Measurements from ENCODE around the gene PDE4D. TPM values are rescaled to one million over a fixed set of nuclear protein-coding genes. Genes with fewer than 3 reads are reported as not detected.

Gene PDE4D
- total and polyA plus RNA-seq, 12 donors = 1.2 to 18.9 (median 2.1) TPM

- Histone ChIP-seq H3K36me3 (replicated peaks in 1 of 2) (no peaks in the 10 kb centered on the region), H3K4me1 (replicated peaks in 1 of 2) (no peaks in the 10 kb centered on the region), H3K27ac (no peak overlapping the region), H3K9me3 (replicated peaks in 1 of 3) (no peaks in the 10 kb centered on the region), H3K27me3 (no peaks in the 10 kb centered on the region), H3K4me3 (no peak overlapping the region)
- no peak for DNase-seq
- 59 to 74% (median 66%) methylated on average over 3 of the region's 3 CpGs for WGBS, 4 donors
- TF ChIP-seq POLR2A (IDR thresholded peaks at IDR 0.05) (no peak), CTCF (IDR thresholded peaks at IDR 0.05) (no peak)
- intact Hi-C loops (cut with DNase I) = no loop called here
Measured at GRCh38 chr5:59555596-59555995, 337.9 kb downstream of the PDE4D start.

GRCh38 chr5:59554501-59554900 lies 339.0 kb downstream of the PDE4D start:
- H3K27ac ChIP-seq = no peak overlapping the region
- no peaks in the 10 kb centered on the region for H3K4me1 ChIP-seq (replicated peaks in 1 of 2)
- no peaks in the 10 kb centered on the region for H3K9me3 ChIP-seq (replicated peaks in 1 of 3)
- DNase-seq = no peak
- TF ChIP-seq CTCF (IDR thresholded peaks at IDR 0.05) = no peak
- no peak for TF ChIP-seq POLR2A (IDR thresholded peaks at IDR 0.05)
- no peaks in the 10 kb centered on the region for H3K36me3 ChIP-seq (replicated peaks in 1 of 2)
- H3K27me3 ChIP-seq = no peaks in the 10 kb centered on the region
- intact Hi-C loops (cut with DNase I) = no loop called here
- WGBS, 4 donors = 69 to 78% (median 74%) methylated on average over 4 of the region's 4 CpGs
- H3K4me3 ChIP-seq = no peak overlapping the region

GRCh38 chr5:59553992-59554391 lies 339.5 kb downstream of the PDE4D start:
- TF ChIP-seq CTCF (IDR thresholded peaks at IDR 0.05) = no peak
- TF ChIP-seq POLR2A (IDR thresholded peaks at IDR 0.05) = no peak
- Histone ChIP-seq H3K27ac (no peak overlapping the region), H3K4me1 (replicated peaks in 1 of 2) (no peaks in the 10 kb centered on the region), H3K4me3 (no peak overlapping the region), H3K27me3 (no peaks in the 10 kb centered on the region), H3K9me3 (replicated peaks in 1 of 3) (no peaks in the 10 kb centered on the region), H3K36me3 (replicated peaks in 1 of 2) (no peaks in the 10 kb centered on the region)
- intact Hi-C loops (cut with DNase I) = no loop called here
- no peak for DNase-seq

GRCh38 chr5:59548807-59549357 lies 344.6 kb downstream of the PDE4D start:
- no peak for DNase-seq
- intact Hi-C loops (cut with DNase I) = no loop called here
- TF ChIP-seq POLR2A (IDR thresholded peaks at IDR 0.05) (no peak), CTCF (IDR thresholded peaks at IDR 0.05) (no peak)

More at GRCh38 chr5:59548807-59549357, 344.6 kb downstream of the PDE4D start:
- H3K4me3 ChIP-seq = no peak overlapping the region
- no peaks in the 10 kb centered on the region for H3K9me3 ChIP-seq (replicated peaks in 1 of 3)
- WGBS, 4 donors = 73 to 84% (median 78%) methylated on average over 4 of the region's 4 CpGs
- no peaks in the 10 kb centered on the region for H3K27me3 ChIP-seq
- no peaks in the 10 kb centered on the region for H3K4me1 ChIP-seq (replicated peaks in 1 of 2)
- no peaks in the 10 kb centered on the region for H3K36me3 ChIP-seq (replicated peaks in 1 of 2)
- no peak overlapping the region for H3K27ac ChIP-seq
